ENCODE data around the gene SLAMF6.
A peak's percentile ranks its signal among the peaks of the same experiment; 100 is the strongest.

Gene SLAMF6

DNA sequence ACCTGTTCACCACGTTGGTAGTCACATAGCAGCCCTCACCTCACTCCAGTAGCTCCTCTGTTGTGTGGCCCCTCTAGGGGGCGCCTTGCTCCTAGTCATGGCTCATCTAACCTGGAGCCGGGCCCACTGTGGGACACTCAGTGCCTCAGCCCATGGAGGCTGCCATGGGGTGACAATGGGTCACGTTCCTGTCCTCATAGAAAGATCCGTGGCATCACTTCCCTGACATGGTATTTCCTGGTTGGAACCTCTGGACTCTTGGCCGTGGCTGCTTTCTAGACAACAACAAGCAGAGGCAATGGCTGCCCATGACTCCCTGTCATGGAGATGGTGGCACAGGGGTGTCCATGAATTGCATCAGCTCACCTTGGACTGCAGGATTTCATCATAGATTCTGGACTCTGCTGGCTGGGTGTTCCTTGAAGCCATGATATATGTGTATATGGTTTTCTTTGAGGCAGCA is 27.5 kb upstream of the SLAMF6 start:
- CTCF ChIA-PET = interaction anchor here (0.9 to 12.6 kb wide), 12 partner anchors 10 to 124 kb away, joined by 3 to 163 read pairs (median 7); no protein-coding TSS in a partner anchor
- TF ChIP-seq, protein P1, sequence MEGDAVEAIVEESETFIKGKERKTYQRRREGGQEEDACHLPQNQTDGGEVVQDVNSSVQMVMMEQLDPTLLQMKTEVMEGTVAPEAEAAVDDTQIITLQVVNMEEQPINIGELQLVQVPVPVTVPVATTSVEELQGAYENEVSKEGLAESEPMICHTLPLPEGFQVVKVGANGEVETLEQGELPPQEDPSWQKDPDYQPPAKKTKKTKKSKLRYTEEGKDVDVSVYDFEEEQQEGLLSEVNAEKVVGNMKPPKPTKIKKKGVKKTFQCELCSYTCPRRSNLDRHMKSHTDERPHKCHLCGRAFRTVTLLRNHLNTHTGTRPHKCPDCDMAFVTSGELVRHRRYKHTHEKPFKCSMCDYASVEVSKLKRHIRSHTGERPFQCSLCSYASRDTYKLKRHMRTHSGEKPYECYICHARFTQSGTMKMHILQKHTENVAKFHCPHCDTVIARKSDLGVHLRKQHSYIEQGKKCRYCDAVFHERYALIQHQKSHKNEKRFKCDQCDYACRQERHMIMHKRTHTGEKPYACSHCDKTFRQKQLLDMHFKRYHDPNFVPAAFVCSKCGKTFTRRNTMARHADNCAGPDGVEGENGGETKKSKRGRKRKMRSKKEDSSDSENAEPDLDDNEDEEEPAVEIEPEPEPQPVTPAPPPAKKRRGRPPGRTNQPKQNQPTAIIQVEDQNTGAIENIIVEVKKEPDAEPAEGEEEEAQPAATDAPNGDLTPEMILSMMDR (IDR thresholded peaks at IDR 0.05; ENCODE audit: control extremely low read depth, extremely low read depth, low read depth, missing control alignments) = peak; percentile 34
- DNase-seq (ENCODE audit: extremely low spot score) = no peak
- POLR2A ChIA-PET = no interaction called here

DNA sequence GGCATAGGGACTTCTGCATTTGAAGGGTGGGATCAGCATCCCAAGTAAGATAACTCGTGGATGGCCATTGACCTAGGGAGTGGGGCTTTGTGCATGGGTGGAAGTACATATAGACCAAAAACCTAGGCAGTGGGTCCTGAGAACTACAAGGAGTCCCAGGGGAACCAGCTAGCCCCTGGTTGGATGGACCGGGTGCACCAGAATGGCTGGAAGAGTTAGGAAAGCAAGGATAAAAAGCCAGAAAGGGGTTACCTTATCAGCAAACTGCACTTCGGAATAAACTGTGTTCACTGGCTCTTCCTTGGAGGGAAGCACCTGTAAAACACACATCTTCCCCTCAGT is 26.6 kb upstream of the SLAMF6 start:
- no peak for DNase-seq (ENCODE audit: extremely low spot score)
- TF ChIP-seq, protein P1 (IDR thresholded peaks at IDR 0.05; ENCODE audit: control extremely low read depth, extremely low read depth, low read depth, missing control alignments) = no peak
- ChIA-PET POLR2A (interaction anchor here (1.0 to 1.2 kb wide), 2 partner anchors 117 to 119 kb away, joined by 3 read pairs; no protein-coding TSS in a partner anchor), CTCF (interaction anchor here (0.9 to 12.6 kb wide), 14 partner anchors 9 to 125 kb away, joined by 3 to 163 read pairs (median 6); no protein-coding TSS in a partner anchor)

- CTCF ChIA-PET = interaction anchor here (0.9 to 12.6 kb wide), 15 partner anchors 9 to 125 kb away, joined by 3 to 163 read pairs (median 5); no protein-coding TSS in a partner anchor
- POLR2A ChIA-PET = interaction anchor here (0.6 to 1.4 kb wide), 4 partner anchors 11 to 119 kb away, joined by 3 read pairs; no protein-coding TSS in a partner anchor
- peak; percentile 49 for DNase-seq (ENCODE audit: extremely low spot score)
- TF ChIP-seq, protein P1 (IDR thresholded peaks at IDR 0.05; ENCODE audit: control extremely low read depth, extremely low read depth, low read depth, missing control alignments) = no peak
Measured at GRCh38 chr1:160548960-160549664, 26.1 kb upstream of the SLAMF6 start.

DNA sequence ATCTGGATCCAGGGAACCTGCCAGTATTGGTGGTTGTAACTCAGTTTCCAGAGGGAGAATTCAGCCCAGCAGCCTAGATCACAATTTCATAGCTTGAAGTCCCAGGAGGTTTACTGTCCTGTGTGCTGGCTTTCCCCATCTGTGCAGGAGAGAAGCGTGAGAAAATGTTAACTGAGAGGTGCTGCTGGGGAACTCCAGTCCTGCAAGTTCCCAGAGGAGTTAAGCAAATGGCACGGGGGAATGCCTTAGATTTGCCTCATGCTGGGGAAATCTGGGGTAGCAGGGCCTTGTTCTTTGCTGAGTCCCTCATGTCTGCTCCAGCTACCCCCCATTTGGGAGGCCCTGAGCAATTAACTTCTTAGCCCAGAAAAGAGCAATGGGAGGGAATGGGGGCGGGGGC is 25.1 kb upstream of the SLAMF6 start:
- TF ChIP-seq, protein P1 (IDR thresholded peaks at IDR 0.05; ENCODE audit: control extremely low read depth, extremely low read depth, low read depth, missing control alignments) = no peak
- CTCF ChIA-PET = interaction anchor here (1.4 to 12.6 kb wide), 9 partner anchors 8 to 126 kb away, joined by 3 to 163 read pairs (median 13); no protein-coding TSS in a partner anchor
- DNase-seq (ENCODE audit: extremely low spot score) = peak; percentile 68
- POLR2A ChIA-PET = interaction anchor here (0.7 to 1.4 kb wide), 3 partner anchors 25 to 117 kb away, joined by 3 to 5 read pairs (median 3); partner anchors contain the start of gene SLAMF6

DNA sequence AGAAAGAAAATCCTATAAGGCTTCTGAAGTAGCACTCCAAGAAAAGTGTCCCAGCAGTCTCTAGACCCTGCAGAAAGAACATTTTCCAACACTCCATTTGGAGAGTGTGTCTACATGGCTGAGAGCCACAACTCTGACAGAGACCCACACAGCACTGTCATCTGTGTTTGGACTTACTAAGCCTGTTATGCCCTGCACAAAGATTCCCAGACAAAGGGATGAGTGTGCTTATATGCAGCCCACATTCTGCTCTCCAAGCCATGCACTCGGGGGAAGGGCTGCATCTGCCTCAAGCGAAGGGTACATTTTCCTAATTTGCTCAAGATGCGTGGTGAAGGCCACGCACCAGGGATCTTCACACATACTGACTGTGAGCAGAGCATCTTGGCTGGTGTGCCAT is 24.4 kb upstream of the SLAMF6 start:
- TF ChIP-seq, protein P1 (IDR thresholded peaks at IDR 0.05; ENCODE audit: control extremely low read depth, extremely low read depth, low read depth, missing control alignments) = no peak
- ChIA-PET POLR2A (interaction anchor here (1.0 to 1.4 kb wide), 2 partner anchors 24 to 59 kb away, joined by 3 to 5 read pairs; partner anchors contain the start of gene SLAMF6), CTCF (interaction anchor here (1.3 to 12.6 kb wide), 6 partner anchors 14 to 116 kb away, joined by 3 to 163 read pairs (median 13); no protein-coding TSS in a partner anchor)
- DNase-seq (ENCODE audit: extremely low spot score) = no peak

DNA sequence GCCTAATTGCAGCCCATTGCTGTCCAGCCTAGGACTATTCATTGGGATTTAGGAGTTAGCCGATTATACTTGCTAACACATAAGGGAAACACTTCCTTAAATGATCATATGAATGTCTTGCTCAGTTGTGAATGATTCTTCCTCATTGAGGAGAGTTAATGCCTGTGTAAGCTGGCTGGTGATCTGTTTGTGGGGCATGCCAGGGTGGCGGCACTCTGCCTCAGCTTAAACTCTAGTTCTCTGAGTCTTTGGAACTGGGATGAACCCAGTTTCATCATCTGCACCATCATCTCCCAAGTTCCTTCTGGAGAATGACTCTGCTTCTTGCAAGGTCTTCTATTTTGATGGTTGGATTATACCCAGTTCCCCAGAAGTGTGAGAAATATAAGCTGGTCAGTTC is 23.9 kb upstream of the SLAMF6 start:
- CTCF ChIA-PET = interaction anchor here (1.0 to 12.6 kb wide), 6 partner anchors 15 to 116 kb away, joined by 3 to 163 read pairs (median 8); no protein-coding TSS in a partner anchor
- DNase-seq (ENCODE audit: extremely low spot score) = no peak
- POLR2A ChIA-PET = no interaction called here
- TF ChIP-seq, protein P1 (IDR thresholded peaks at IDR 0.05; ENCODE audit: control extremely low read depth, extremely low read depth, low read depth, missing control alignments) = no peak
